KMS-11 (cell line): Measurements from ENCODE around the gene VAC14.

ENCODE experiments used
- H2AFZ ChIP-seq: fragments of 200-600 bp; sonication (generic); 2 replicates; pipeline ENCODE4 v1.6.1; 2016; ENCODE audit warnings: antibody characterized with exemption, mixed run types, low read depth
- H3K27ac ChIP-seq: fragments of 200-600 bp; sonication (generic); 2 replicates; pipeline ENCODE4 v1.6.1; 2016; ENCODE audit warnings: mild to moderate bottlenecking, mixed run types
- H3K27me3 ChIP-seq: fragments of 200-600 bp; sonication (generic); 2 replicates; pipeline ENCODE4 v1.6.1; 2017; ENCODE audit warnings: mild to moderate bottlenecking, low read depth, mixed run types, moderate library complexity; ENCODE audit not compliant: insufficient read depth
- H3K36me3 ChIP-seq: fragments of 200-600 bp; sonication (generic); 2 replicates; pipeline ENCODE4 v1.6.1; 2017; ENCODE audit warnings: mild to moderate bottlenecking, mixed run types; ENCODE audit not compliant: insufficient read depth
- H3K4me1 ChIP-seq: fragments of 200-600 bp; sonication (generic); 2 replicates; pipeline ENCODE4 v1.6.1; 2016; ENCODE audit warnings: mild to moderate bottlenecking, low read depth, mixed run types; ENCODE audit not compliant: poor library complexity, severe bottlenecking
- H3K4me2 ChIP-seq: fragments of 200-600 bp; sonication (generic); 2 replicates; pipeline ENCODE4 v1.7.0; 2016; ENCODE audit warnings: mild to moderate bottlenecking, mixed run types
- H3K4me3 ChIP-seq: fragments of 200-600 bp; sonication (generic); IDR thresholded peaks from 2 replicates; pipeline ENCODE4 v1.6.1; 2017; ENCODE audit warnings: low read depth, low read length, mixed read lengths; ENCODE audit not compliant: insufficient read depth
- H3K79me2 ChIP-seq: fragments of 200-600 bp; sonication (generic); 2 replicates; pipeline ENCODE4 v1.6.1; 2016; ENCODE audit warnings: low read depth, mixed run types; ENCODE audit not compliant: insufficient read depth
- H3K9ac ChIP-seq: fragments of 200-600 bp; sonication (generic); 2 replicates; pipeline ENCODE4 v1.6.1; 2016; ENCODE audit warnings: mild to moderate bottlenecking, mixed run types
- H4K20me1 ChIP-seq: fragments of 200-600 bp; sonication (generic); 2 replicates; pipeline ENCODE4 v1.6.1; 2016; ENCODE audit warnings: mild to moderate bottlenecking, mixed run types; ENCODE audit not compliant: insufficient read depth
- CTCF ChIP-seq: fragments of 200-600 bp; sonication (generic); conservative IDR thresholded peaks from 2 replicates; pipeline ENCODE4 v1.6.1; 2017; ENCODE audit warnings: low read depth, mild to moderate bottlenecking, antibody characterized with exemption, low read length, moderate library complexity, mixed read lengths

Gene VAC14

GRCh38 chr16:70808371-70808770, 7.4 kb upstream of the VAC14 start:
- Histone ChIP-seq H3K27ac (no peak overlapping the region), H2AFZ (no peak overlapping the region), H4K20me1 (no peaks in the 10 kb centered on the region), H3K79me2 (no peaks in the 10 kb centered on the region), H3K4me2 (no peak overlapping the region), H3K27me3 (no peaks in the 10 kb centered on the region), H3K4me1 (peaks cover 9% of the 10 kb centered on the region), H3K4me3 (no peak overlapping the region), H3K36me3 (no peaks in the 10 kb centered on the region), H3K9ac (no peak overlapping the region)
- TF ChIP-seq CTCF = no peak

DNA sequence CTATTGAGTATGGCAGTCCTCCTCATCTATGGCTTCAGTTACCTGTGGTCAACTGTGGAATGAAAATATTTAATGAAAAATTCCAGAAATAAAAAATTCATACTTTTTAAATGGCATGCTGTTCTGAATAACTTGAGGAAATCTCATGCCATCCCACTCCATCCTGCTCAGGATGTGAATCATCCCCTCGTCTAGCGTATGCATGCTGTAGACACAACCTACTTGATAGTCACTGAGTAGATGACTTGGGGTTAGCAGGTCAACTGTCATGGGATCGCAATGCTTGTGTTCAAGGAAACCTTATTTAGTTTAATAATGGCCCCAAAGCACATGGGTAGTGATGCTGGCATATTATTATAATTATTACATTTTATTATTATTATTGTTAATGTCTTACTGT, 4.8 kb upstream of the VAC14 start:
- Histone ChIP-seq H3K36me3 (no peaks in the 10 kb centered on the region), H3K4me1 (peaks cover 14% of the 10 kb centered on the region), H3K79me2 (no peaks in the 10 kb centered on the region), H3K27ac (no peak overlapping the region), H3K27me3 (no peaks in the 10 kb centered on the region), H2AFZ (no peak overlapping the region), H3K9ac (no peak overlapping the region), H3K4me2 (no peak overlapping the region), H4K20me1 (no peaks in the 10 kb centered on the region), H3K4me3 (no peak overlapping the region)
- TF ChIP-seq CTCF = no peak

DNA sequence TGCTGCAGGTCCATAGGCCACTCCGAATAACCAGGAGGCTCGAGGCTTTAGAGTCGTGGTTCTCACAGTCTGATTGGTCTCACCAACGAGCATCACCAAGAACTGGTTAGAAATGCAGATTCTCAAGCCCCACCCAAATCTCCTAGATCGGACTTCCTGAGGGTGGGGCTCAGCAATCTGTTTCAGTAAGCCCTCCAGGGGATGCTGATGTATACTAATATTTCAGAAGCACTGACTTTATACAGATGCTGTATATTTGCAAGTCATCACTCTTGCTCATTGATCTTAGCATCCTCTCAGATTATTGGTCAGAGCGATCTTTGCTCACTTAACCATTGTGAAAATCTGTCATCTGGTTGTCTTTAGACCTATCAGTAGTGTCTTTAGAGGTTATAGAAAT, 4.4 kb upstream of the VAC14 start:
- H3K4me2 ChIP-seq = no peak overlapping the region
- no peak overlapping the region for H3K4me3 ChIP-seq
- no peak overlapping the region for H3K27ac ChIP-seq

GRCh38 chr16:70804734-70805169, 3.8 kb upstream of the VAC14 start:
- Histone ChIP-seq H3K27ac (no peak overlapping the region), H3K4me3 (no peak overlapping the region), H3K36me3 (no peaks in the 10 kb centered on the region), H4K20me1 (no peaks in the 10 kb centered on the region), H3K79me2 (peaks cover 8% of the 10 kb centered on the region), H3K27me3 (no peaks in the 10 kb centered on the region), H3K4me1 (peaks cover 19% of the 10 kb centered on the region), H3K4me2 (no peak overlapping the region), H3K9ac (no peak overlapping the region), H2AFZ (no peak overlapping the region)
- TF ChIP-seq CTCF = no peak

More for the DNA sequence above, 4.4 kb upstream of the VAC14 start:
- H3K9ac ChIP-seq = no peak overlapping the region
- H4K20me1 ChIP-seq = no peaks in the 10 kb centered on the region
- H3K79me2 ChIP-seq = peaks cover 2% of the 10 kb centered on the region; the same call in 1 of the 2 replicates
- TF ChIP-seq CTCF = no peak
- no peaks in the 10 kb centered on the region for H3K27me3 ChIP-seq
- H3K4me1 ChIP-seq = peaks cover 14% of the 10 kb centered on the region
- no peak overlapping the region for H2AFZ ChIP-seq
- H3K36me3 ChIP-seq = no peaks in the 10 kb centered on the region
